HTERT RPE-1 (cell line): ENCODE data around the gene ACOXL.

Experiments used
- in situ Hi-C: fragments of 300-500 bp; cut with MboI; formaldehyde crosslinking; loops from 4 replicates; pipeline ENCODE4 v1.14.3; 2020; ENCODE audit warnings: low sequenced_read_pairs

Gene ACOXL

GRCh38 chr2:110718382-110718781 lies 14.0 kb upstream of the ACOXL start:
- in situ Hi-C loops = no loop called here

GRCh38 chr2:110718990-110719389 lies 13.4 kb upstream of the ACOXL start:
- in situ Hi-C loops = no loop called here

GRCh38 chr2:110720547-110720946 lies 11.8 kb upstream of the ACOXL start:
- in situ Hi-C loops = no loop called here

- in situ Hi-C loops = no loop called here
Observed at GRCh38 chr2:110724820-110725219, 7.6 kb upstream of the ACOXL start.

GRCh38 chr2:110725370-110725769 lies 7.0 kb upstream of the ACOXL start:
- in situ Hi-C loops = no loop called here

GRCh38 chr2:110725859-110726258 lies 6.5 kb upstream of the ACOXL start:
- in situ Hi-C loops = no loop called here

- in situ Hi-C loops = no loop called here
Observed at GRCh38 chr2:110726285-110726684, 6.1 kb upstream of the ACOXL start.

GRCh38 chr2:110727923-110728322 lies 4.5 kb upstream of the ACOXL start:
- in situ Hi-C loops = no loop called here

GRCh38 chr2:110729106-110729505 lies 3.3 kb upstream of the ACOXL start:
- in situ Hi-C loops = no loop called here

- in situ Hi-C loops = no loop called here
Observed at GRCh38 chr2:110731064-110731463, 1.3 kb upstream of the ACOXL start.

- in situ Hi-C loops = no loop called here
Observed at GRCh38 chr2:110735366-110735765, 3.0 kb downstream of the ACOXL start.

GRCh38 chr2:110737783-110738182 lies 5.4 kb downstream of the ACOXL start:
- in situ Hi-C loops = no loop called here

- in situ Hi-C loops = no loop called here
Observed at GRCh38 chr2:110740747-110741349, 8.5 kb downstream of the ACOXL start.

GRCh38 chr2:110741491-110741980 lies 9.2 kb downstream of the ACOXL start:
- in situ Hi-C loops = no loop called here

- in situ Hi-C loops = no loop called here
Observed at GRCh38 chr2:110742412-110742811, 10.0 kb downstream of the ACOXL start.

GRCh38 chr2:110743600-110743999 lies 11.2 kb downstream of the ACOXL start:
- in situ Hi-C loops = no loop called here

- in situ Hi-C loops = no loop called here
Observed at GRCh38 chr2:110744429-110744828, 12.1 kb downstream of the ACOXL start.

GRCh38 chr2:110745048-110745447 lies 12.7 kb downstream of the ACOXL start:
- in situ Hi-C loops = no loop called here

- in situ Hi-C loops = no loop called here
Observed at GRCh38 chr2:110746586-110747521, 14.5 kb downstream of the ACOXL start.

- in situ Hi-C loops = no loop called here
Observed at GRCh38 chr2:110747522-110748488, 15.4 kb downstream of the ACOXL start.

GRCh38 chr2:110748489-110748867 lies 16.1 kb downstream of the ACOXL start:
- in situ Hi-C loops = no loop called here
